A549 (cell line): Measurements from ENCODE around the gene PSMD5. TPM values are rescaled to one million over a fixed set of nuclear protein-coding genes. Genes with fewer than 3 reads are reported as not detected.

Experiments used
- ATAC-seq, 2 experiments: fragments of 200-7000 bp in 1 of 2; fragments of >200 bp in 1 of 2; cut with Nextera tagmentation in 1 of 2; cut with Tn5 transposase in 1 of 2; 3 replicates each; pipeline versions ENCODE4 v1.8.0 to v1.9.1; 2018 to 2020; ENCODE audit warnings: mild to moderate bottlenecking in 1 of 2, moderate library complexity in 1 of 2
- CTCF ChIA-PET: fragments of 300-600 bp; sonication (Branson Sonifier 250); formaldehyde crosslinking; extraction: SDS; loops from one replicate; lab custom pipeline; 2021; ENCODE audit warnings: antibody characterized with exemption, inconsistent platforms; lab: Yijun Ruan, JAX
- POLR2A ChIA-PET: fragments of 350-600 bp; formaldehyde crosslinking; extraction: SDS; loops from one replicate; lab custom pipeline; 2021; ENCODE audit warnings: antibody characterized with exemption, inconsistent platforms; lab: Yijun Ruan, JAX
- DNase-seq, 2 experiments: peaks; one replicate each; pipeline versions ENCODE4 v3.0.0 to v3.0.0-alpha.2; 2011 to 2016; ENCODE audit warnings: low read depth in 1 of 2, low spot score in 1 of 2
- FAIRE-seq: peaks from 2 replicates; lab custom pipeline; 2011; peaks lifted over from hg19 to GRCh38; lab: Jason Lieb, UNC
- H3K27ac ChIP-seq, 2 experiments: fragments of >200 bp; sonication (Bioruptor Twin); formaldehyde crosslinking; 3 replicates each; pipeline ENCODE4 v1.5.1; 2016 to 2017
- H3K4me1 ChIP-seq: fragments of >200 bp; sonication (Bioruptor Twin); formaldehyde crosslinking; 3 replicates; pipeline ENCODE4 v1.6.1; 2016
- H3K4me2 ChIP-seq: fragments of >200 bp; sonication (Bioruptor Twin); formaldehyde crosslinking; 3 replicates; pipeline ENCODE4 v1.6.1; 2016
- H3K4me3 ChIP-seq: fragments of >200 bp; sonication (Bioruptor Twin); formaldehyde crosslinking; 3 replicates; pipeline ENCODE4 v1.5.1; 2016
- H3K9me3 ChIP-seq: fragments of >200 bp; sonication (Bioruptor Twin); formaldehyde crosslinking; 3 replicates; pipeline ENCODE4 v1.6.1; 2016
- CEBPB ChIP-seq, 2 experiments: fragments of >200 bp in 1 of 2; sonication (Bioruptor Twin) in 1 of 2; formaldehyde crosslinking in 1 of 2; IDR thresholded peaks; 2 replicates each; pipeline ENCODE4 v1.6.1; 2012 to 2016
- FOXS1 ChIP-seq: fragments of 250-450 bp; sonication (Bioruptor Pico); IDR thresholded peaks from 2 replicates; pipeline ENCODE4 v1.5.0; 2020; ENCODE audit warnings: mild to moderate bottlenecking, moderate library complexity
- GATA3 ChIP-seq: IDR thresholded peaks from 2 replicates; pipeline ENCODE4 v1.6.1; 2012; ENCODE audit warnings: borderline replicate concordance
- HDAC2 ChIP-seq: fragments of 200-600 bp; sonication (generic); IDR thresholded peaks from 2 replicates; pipeline ENCODE4 v1.6.1; 2016
- HEYL ChIP-seq: fragments of 250-450 bp; sonication (Bioruptor Pico); IDR thresholded peaks from 2 replicates; pipeline ENCODE4 v1.8.0; 2021; ENCODE audit warnings: mild to moderate bottlenecking, moderate library complexity
- KDM1A ChIP-seq: fragments of 200-600 bp; sonication (generic); IDR thresholded peaks from 2 replicates; pipeline ENCODE4 v1.6.1; 2016; ENCODE audit warnings: low read depth, mild to moderate bottlenecking
- MAZ ChIP-seq: fragments of 150-350 bp; IDR thresholded peaks from 2 replicates; pipeline ENCODE4 v1.6.1; 2014; ENCODE audit warnings: antibody characterized with exemption, low read depth, low read length, borderline replicate concordance
- NFE2L2 ChIP-seq: fragments of 150-350 bp; conservative IDR thresholded peaks from 2 replicates; pipeline ENCODE4 v1.6.1; 2014; ENCODE audit warnings: low read length
- PHF8 ChIP-seq: fragments of 200-600 bp; sonication (generic); IDR thresholded peaks from 2 replicates; pipeline ENCODE4 v1.6.1; 2016; ENCODE audit warnings: low read depth, mild to moderate bottlenecking, antibody characterized with exemption, moderate library complexity, borderline replicate concordance
- RNF2 ChIP-seq: fragments of 200-600 bp; sonication (generic); IDR thresholded peaks from 2 replicates; pipeline ENCODE4 v1.6.1; 2016; ENCODE audit warnings: low read depth, mild to moderate bottlenecking, antibody characterized with exemption, moderate library complexity, borderline replicate concordance
- SREBF2 ChIP-seq: fragments of 450-650 bp; IDR thresholded peaks from 2 replicates; pipeline ENCODE4 v1.6.1; 2014; ENCODE audit warnings: mild to moderate bottlenecking, moderate library complexity
- TFCP2L1 ChIP-seq: fragments of 250-450 bp; sonication (Bioruptor Pico); IDR thresholded peaks from 2 replicates; pipeline ENCODE4 v1.5.0; 2021; ENCODE audit warnings: mild to moderate bottlenecking
- ZFP36 ChIP-seq: fragments of 450-650 bp; IDR thresholded peaks from 2 replicates; pipeline ENCODE4 v1.6.1; 2014; ENCODE audit warnings: borderline replicate concordance; ENCODE audit not compliant: partially characterized antibody
- ZSCAN20 ChIP-seq: fragments of 250-450 bp; sonication (Bioruptor Pico); IDR thresholded peaks from 2 replicates; pipeline ENCODE4 v1.8.0; 2022; ENCODE audit warnings: mild to moderate bottlenecking, moderate library complexity
- WGBS: methylation state at CpG from one replicate; pipeline ENCODE4 v1.1.6; 2017; ENCODE audit errors: missing lambda C conversion rate; 5-methylcytosine and 5-hydroxymethylcytosine counted together
- polyA plus RNA-seq, 4 experiments: library from polyadenylated mRNA; depleted of rRNA in 3 of 4; stranded (reverse); fragments of >200 nt; fragmentation: RNase III in 1 of 4; extraction: RNeasy Plus Mini Kit Qiagen cat#74134 plus additional on column Dnase treatment in 1 of 4; gene quantifications; 2 replicates in 3 of 4; 3 replicates in 1 of 4; pipeline ENCODE4 v1.2.3, GENCODE V29; 2011 to 2017
- TF ChIP-seq, protein P1 (sequence below): fragments of 450-650 bp; IDR thresholded peaks from 2 replicates; pipeline ENCODE4 v1.6.1; 2014; ENCODE audit warnings: antibody characterized with exemption
- TF ChIP-seq, protein P2 (sequence below): fragments of 250-450 bp; sonication (Bioruptor Pico); IDR thresholded peaks from 2 replicates; pipeline ENCODE4 v1.5.0; 2021; ENCODE audit warnings: mild to moderate bottlenecking, moderate library complexity, borderline replicate concordance
- TF ChIP-seq, protein P3 (sequence below): fragments of 250-450 bp; sonication (Bioruptor Pico); IDR thresholded peaks from 2 replicates; pipeline ENCODE4 v1.5.0; 2020; ENCODE audit warnings: low read depth, mild to moderate bottlenecking, moderate library complexity

The PSMD5 gene
- polyA plus RNA-seq, 2 of the 4 experiments (the other 2 are of a cell fraction): 34.6 to 63.7 TPM

DNA sequence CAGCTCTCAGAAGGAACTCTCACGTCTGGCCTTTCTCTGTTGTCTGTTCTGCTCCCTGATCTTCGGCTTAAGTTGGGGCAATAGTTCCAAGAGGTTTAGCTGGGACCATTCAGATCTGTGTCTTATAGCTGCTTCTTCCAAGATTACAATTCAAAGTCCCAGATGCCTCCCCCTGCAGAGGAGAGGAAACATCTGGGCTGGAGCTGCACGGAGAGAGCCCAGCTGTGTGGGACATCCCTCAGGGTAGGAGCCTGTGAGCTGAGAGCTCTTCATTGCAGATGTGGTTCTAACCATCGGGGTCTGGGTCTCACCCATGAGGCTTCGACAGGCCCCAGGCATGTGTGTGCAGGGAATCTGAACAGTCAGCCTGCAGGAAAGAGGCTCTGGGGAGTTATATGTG is 43.2 kb upstream of the PSMD5 start (continued):
- TF ChIP-seq, protein P1, sequence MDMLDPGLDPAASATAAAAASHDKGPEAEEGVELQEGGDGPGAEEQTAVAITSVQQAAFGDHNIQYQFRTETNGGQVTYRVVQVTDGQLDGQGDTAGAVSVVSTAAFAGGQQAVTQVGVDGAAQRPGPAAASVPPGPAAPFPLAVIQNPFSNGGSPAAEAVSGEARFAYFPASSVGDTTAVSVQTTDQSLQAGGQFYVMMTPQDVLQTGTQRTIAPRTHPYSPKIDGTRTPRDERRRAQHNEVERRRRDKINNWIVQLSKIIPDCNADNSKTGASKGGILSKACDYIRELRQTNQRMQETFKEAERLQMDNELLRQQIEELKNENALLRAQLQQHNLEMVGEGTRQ: no peak
- TF ChIP-seq FOXS1: no peak
- no peak for TF ChIP-seq HEYL (CRISPR knock-in tag)
- TF ChIP-seq HDAC2: no peak
- TF ChIP-seq ZFP36: no peak

DNA sequence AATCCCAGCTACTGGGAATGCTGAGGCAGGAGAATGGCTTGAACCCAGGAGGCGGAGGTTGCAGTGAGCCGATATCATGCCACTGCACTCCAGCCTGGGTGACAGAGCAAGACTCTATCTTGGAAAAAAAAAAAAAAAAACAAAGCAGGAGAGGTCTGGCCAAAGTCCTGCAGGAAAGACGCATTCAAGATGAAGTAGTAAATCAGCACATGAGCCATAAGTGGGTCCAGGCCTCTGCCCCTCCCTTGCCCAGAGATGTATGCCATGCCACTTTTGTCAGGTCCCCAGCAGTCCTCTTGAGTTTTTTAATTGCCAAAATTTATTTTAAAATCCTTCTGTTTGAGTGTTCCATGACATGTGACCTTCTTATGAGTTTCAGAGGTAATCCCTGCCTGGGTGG is 42.7 kb upstream of the PSMD5 start:
- Histone ChIP-seq H3K4me1 (no peaks in the 10 kb centered on the region), H3K4me3 (no peak overlapping the region), H3K27ac (no peak overlapping the region), H3K4me2 (no peak overlapping the region), H3K9me3 (no peaks in the 10 kb centered on the region)
- WGBS: 64% methylated on average over 3 of the region's 3 CpGs
- ChIA-PET CTCF (interaction anchor here (0.7 to 3.6 kb wide), 3 partner anchors 15 to 130 kb away, joined by 4 to 13 read pairs (median 7); no protein-coding TSS in a partner anchor), POLR2A (interaction anchor here (0.9 kb wide), 1 partner anchor 92 kb away, joined by 3 read pairs; the partner anchor contains the start of gene FBXW2)
- no peak for ATAC-seq
- DNase-seq: no peak
- no peak for TF ChIP-seq NFE2L2
- no peak for TF ChIP-seq RNF2
- TF ChIP-seq ZSCAN20 (CRISPR knock-in tag): no peak
- no peak for TF ChIP-seq CEBPB (IDR thresholded peaks at IDR 0.05)
- TF ChIP-seq TFCP2L1 (CRISPR knock-in tag): no peak
- TF ChIP-seq, protein P2, sequence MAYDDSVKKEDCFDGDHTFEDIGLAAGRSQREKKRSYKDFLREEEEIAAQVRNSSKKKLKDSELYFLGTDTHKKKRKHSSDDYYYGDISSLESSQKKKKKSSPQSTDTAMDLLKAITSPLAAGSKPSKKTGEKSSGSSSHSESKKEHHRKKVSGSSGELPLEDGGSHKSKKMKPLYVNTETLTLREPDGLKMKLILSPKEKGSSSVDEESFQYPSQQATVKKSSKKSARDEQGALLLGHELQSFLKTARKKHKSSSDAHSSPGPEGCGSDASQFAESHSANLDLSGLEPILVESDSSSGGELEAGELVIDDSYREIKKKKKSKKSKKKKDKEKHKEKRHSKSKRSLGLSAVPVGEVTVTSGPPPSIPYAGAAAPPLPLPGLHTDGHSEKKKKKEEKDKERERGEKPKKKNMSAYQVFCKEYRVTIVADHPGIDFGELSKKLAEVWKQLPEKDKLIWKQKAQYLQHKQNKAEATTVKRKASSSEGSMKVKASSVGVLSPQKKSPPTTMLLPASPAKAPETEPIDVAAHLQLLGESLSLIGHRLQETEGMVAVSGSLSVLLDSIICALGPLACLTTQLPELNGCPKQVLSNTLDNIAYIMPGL (CRISPR knock-in tag): no peak
- TF ChIP-seq, protein P3, sequence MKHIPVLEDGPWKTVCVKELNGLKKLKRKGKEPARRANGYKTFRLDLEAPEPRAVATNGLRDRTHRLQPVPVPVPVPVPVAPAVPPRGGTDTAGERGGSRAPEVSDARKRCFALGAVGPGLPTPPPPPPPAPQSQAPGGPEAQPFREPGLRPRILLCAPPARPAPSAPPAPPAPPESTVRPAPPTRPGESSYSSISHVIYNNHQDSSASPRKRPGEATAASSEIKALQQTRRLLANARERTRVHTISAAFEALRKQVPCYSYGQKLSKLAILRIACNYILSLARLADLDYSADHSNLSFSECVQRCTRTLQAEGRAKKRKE: no peak
- no peak for TF ChIP-seq GATA3
- TF ChIP-seq, protein P1: no peak
- TF ChIP-seq PHF8: no peak
- no peak for FAIRE-seq

DNA sequence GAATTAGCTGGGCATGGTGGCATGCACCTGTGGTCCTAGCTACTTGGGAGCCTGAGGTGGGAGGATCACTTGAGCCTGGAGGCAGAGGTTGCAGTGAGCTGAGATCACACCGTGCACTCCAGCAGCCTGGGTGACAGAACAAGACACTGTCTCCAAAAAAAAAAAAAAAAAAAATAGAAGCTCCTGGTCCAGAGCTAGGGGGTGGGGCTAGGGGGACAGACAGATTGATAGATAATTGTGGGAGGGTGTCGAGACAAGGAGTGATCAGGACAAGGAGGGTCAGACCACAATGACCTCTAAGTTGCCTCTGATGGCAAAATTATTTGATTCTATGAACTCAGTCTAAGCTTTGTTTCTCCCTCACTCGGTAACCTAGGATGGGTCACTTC is 40.9 kb upstream of the PSMD5 start:
- ATAC-seq: no peak; a peak in 1 of 6 replicates
- Histone ChIP-seq H3K27ac (no peak overlapping the region), H3K4me1 (peaks cover 3% of the 10 kb centered on the region), H3K4me2 (no peak overlapping the region), H3K4me3 (no peak overlapping the region), H3K9me3 (no peaks in the 10 kb centered on the region)
- no peak for FAIRE-seq
- TF ChIP-seq MAZ: no peak
- TF ChIP-seq KDM1A: no peak
- TF ChIP-seq SREBF2: no peak
- POLR2A ChIA-PET: no interaction called here
- CTCF ChIA-PET: interaction anchor here (1.3 to 2.1 kb wide), 4 partner anchors 9 to 264 kb away, joined by 3 to 8 read pairs (median 6); no protein-coding TSS in a partner anchor
- DNase-seq: no peak
- 64% methylated on average over 3 of the region's 3 CpGs for WGBS
